GM19238 (cell line): ENCODE measurements around the gene LRRC47.
"Not testable (repeated sequence)": the region's sequence is repeated elsewhere in the genome, so short reads cannot be mapped to it uniquely, and the experiment has no call there.

Experiments used
- DNase-seq: peaks from one replicate; pipeline ENCODE4 v3.0.0; 2011; ENCODE audit warnings: low spot score; ENCODE audit not compliant: insufficient read length

LRRC47 gene

GRCh38 chr1:3816331-3817137 lies 20.2 kb upstream of the LRRC47 start:
- no peak for DNase-seq

- no peak for DNase-seq
Observed at GRCh38 chr1:3814771-3815561, 18.7 kb upstream of the LRRC47 start.

GRCh38 chr1:3814065-3814464 lies 17.8 kb upstream of the LRRC47 start:
- DNase-seq: no peak

GRCh38 chr1:3811595-3811911 lies 15.3 kb upstream of the LRRC47 start:
- no peak for DNase-seq

- DNase-seq: not testable (repeated sequence)
Observed at GRCh38 chr1:3810149-3810761, 14.0 kb upstream of the LRRC47 start.

- DNase-seq: no peak
Observed at GRCh38 chr1:3809680-3810079, 13.4 kb upstream of the LRRC47 start.

- DNase-seq: no peak
Observed at GRCh38 chr1:3807769-3808168, 11.5 kb upstream of the LRRC47 start.

- no peak for DNase-seq
Observed at GRCh38 chr1:3805038-3805437, 8.7 kb upstream of the LRRC47 start.

GRCh38 chr1:3804627-3804944 lies 8.3 kb upstream of the LRRC47 start:
- not testable (repeated sequence) for DNase-seq

GRCh38 chr1:3803905-3804626 lies 7.8 kb upstream of the LRRC47 start:
- DNase-seq: no peak

GRCh38 chr1:3800795-3801194 lies 4.5 kb upstream of the LRRC47 start:
- DNase-seq: not testable (repeated sequence)

- no peak for DNase-seq
Observed at GRCh38 chr1:3799976-3800685, 3.8 kb upstream of the LRRC47 start.

GRCh38 chr1:3795453-3796214 lies 664 bp downstream of the LRRC47 start:
- no peak for DNase-seq

GRCh38 chr1:3790952-3791351 lies 5.3 kb downstream of the LRRC47 start:
- no peak for DNase-seq

- no peak for DNase-seq
Observed at GRCh38 chr1:3790500-3790923, 5.8 kb downstream of the LRRC47 start.

GRCh38 chr1:3789421-3790300 lies 6.6 kb downstream of the LRRC47 start:
- no peak for DNase-seq

GRCh38 chr1:3788756-3789420 lies 7.4 kb downstream of the LRRC47 start:
- no peak for DNase-seq

GRCh38 chr1:3787745-3788605 lies 8.3 kb downstream of the LRRC47 start:
- DNase-seq: no peak
